Stimulated activated naive B cell treated with anti-CD40 and anti-IgM and Interleukin-4, amounts not matched to agents 10 μg/mL and 1 μg/mL and 100 μg/mL, for 72 hours (primary cell): Measurements from ENCODE around the gene HUS1.
"Not testable (repeated sequence)": the region's sequence is repeated elsewhere in the genome, so short reads cannot be mapped to it uniquely, and the experiment has no call there.

Experiments
- ATAC-seq, 2 donors: fragments of 150-1000 bp; cut with Tn5 transposase; replicated peaks; 2 replicates each; pipeline ENCODE4 v1.10.0; 2021; ENCODE audit warnings: moderate library complexity in 1 of 2
- DNase-seq: peaks from one replicate; pipeline ENCODE4 v3.0.0; 2021
- H3K27ac Mint-ChIP-seq: one replicate; pipeline ENCODE4 v1.8.0; 2022; ENCODE audit warnings: mild to moderate bottlenecking, mixed read lengths
- H3K27me3 Mint-ChIP-seq, 2 donors: one replicate each; pipeline ENCODE4 v1.8.0; 2022; ENCODE audit warnings: mixed read lengths in 2 of 2
- H3K36me3 Mint-ChIP-seq, 2 donors: one replicate each; pipeline ENCODE4 v1.8.0; 2022; ENCODE audit warnings: mixed read lengths in 2 of 2, mild to moderate bottlenecking in 1 of 2
- H3K4me1 Mint-ChIP-seq, 2 donors: one replicate each; pipeline ENCODE4 v1.8.0; 2022; ENCODE audit warnings: mixed read lengths in 2 of 2, mild to moderate bottlenecking in 1 of 2
- H3K4me3 Mint-ChIP-seq, 2 donors: one replicate each; pipeline ENCODE4 v1.8.0; 2022; ENCODE audit warnings: mild to moderate bottlenecking in 2 of 2, mixed read lengths in 2 of 2, moderate library complexity in 1 of 2
- H3K9me3 Mint-ChIP-seq, 2 donors: one replicate each; pipeline ENCODE4 v1.8.0; 2022; ENCODE audit warnings: mixed read lengths in 2 of 2, mild to moderate bottlenecking in 1 of 2

The HUS1 gene

DNA sequence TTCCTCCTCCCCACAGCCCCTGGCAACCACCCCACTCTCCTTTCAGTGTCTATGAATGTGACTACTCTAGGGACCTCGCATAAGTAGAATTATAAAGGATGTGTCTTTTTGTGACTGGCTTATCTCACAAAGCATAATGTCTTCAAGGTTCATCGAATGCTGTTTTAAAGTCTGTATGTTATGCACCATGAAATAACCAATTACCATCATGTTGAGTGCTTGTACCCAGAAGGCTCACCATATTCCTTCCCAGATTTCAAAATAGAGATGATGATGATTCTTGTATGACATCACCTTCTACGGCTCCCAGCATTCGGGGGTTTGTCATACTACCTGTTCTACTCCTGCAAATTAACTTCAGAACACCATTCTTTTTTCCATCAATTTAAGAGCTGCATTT is 43.1 kb downstream of the HUS1 start:
- ATAC-seq (no peak), DNase-seq (no peak)
- H3K36me3 Mint-ChIP-seq, result no peaks in the 10 kb centered on the region
- H3K4me3 Mint-ChIP-seq, result no peak overlapping the region
- H3K4me1 Mint-ChIP-seq, result peaks cover 39 to 43% of the 10 kb centered on the region in 2 donors
- no peak overlapping the region for H3K27ac Mint-ChIP-seq
- no peaks in the 10 kb centered on the region for H3K9me3 Mint-ChIP-seq
- H3K27me3 Mint-ChIP-seq, result peaks cover 10 to 32% of the 10 kb centered on the region in 2 donors

DNA sequence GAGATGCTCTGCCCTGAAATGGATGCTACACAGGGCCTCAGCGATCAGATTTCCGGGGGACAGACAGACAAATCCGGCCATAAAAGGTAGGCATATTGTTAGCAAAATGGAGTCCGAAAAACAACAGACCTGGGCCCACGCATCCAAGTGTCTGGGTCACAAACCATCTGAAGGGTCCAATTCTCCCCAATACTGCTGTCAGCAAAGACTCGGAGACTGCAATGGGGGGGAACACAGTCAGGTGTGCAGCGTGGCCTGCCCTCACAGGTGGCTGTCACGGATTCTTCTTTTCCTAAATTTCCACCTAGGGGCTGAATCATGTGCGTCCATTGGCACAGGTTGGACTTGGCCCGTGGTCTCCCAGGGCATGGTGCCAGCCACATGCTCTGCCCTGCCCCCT is 44.1 kb downstream of the HUS1 start:
- ATAC-seq (no peak), DNase-seq (no peak)
- H3K4me1 Mint-ChIP-seq, result peaks cover 41 to 50% of the 10 kb centered on the region in 2 donors
- peaks cover 14 to 34% of the 10 kb centered on the region in 2 donors for H3K27me3 Mint-ChIP-seq
- no peaks in the 10 kb centered on the region for H3K36me3 Mint-ChIP-seq
- H3K4me3 Mint-ChIP-seq, result no peak overlapping the region
- H3K9me3 Mint-ChIP-seq, result no peaks in the 10 kb centered on the region
- no peak overlapping the region for H3K27ac Mint-ChIP-seq

DNA sequence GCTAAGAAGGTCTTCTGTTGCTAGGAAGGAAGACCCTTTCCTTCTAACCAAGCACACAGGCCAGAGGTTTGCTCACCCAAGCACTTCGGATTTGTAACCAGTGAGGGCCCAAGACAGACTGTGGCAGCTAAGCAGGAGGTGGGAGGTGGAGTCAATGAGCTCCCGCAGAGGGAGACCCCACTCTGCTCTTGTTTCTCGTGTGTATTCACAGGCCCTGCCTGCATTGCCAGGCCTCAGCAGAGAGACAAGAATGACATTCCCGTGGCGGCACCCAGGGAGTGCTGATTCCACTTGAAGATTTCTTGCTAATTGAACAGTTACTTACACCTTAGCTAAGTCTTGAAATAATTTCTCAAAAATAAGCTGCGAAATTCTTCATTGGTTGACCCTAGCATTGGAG is 44.6 kb downstream of the HUS1 start:
- Mint-ChIP-seq H3K36me3 (no peaks in the 10 kb centered on the region), H3K4me3 (no peak overlapping the region), H3K4me1 (peaks cover 42 to 52% of the 10 kb centered on the region in 2 donors), H3K27me3 (peaks cover 14 to 29% of the 10 kb centered on the region in 2 donors), H3K27ac (no peak overlapping the region), H3K9me3 (no peaks in the 10 kb centered on the region)
- DNase-seq (no peak), ATAC-seq (no peak)

DNA sequence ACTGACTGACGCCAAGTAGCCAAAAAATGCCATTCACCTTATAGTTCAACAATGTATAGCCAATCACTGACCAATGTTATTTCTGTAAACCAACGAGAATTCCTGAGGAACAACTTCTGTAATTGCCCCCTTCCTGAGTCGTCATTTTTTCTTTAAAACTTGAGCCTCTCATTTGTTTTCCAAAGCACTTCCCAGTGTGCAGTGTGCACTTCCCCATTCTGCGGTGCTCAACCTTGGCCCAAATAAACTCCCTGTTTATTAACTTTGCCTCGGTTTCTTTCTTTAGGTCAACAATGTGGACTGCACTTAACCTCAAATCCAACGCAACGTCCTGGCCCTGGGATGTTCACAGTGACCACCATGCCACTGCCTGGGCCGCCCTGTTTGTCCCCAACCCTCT is 46.2 kb downstream of the HUS1 start:
- H3K9me3 Mint-ChIP-seq, result no peaks in the 10 kb centered on the region
- peaks cover 42 to 52% of the 10 kb centered on the region in 2 donors for H3K4me1 Mint-ChIP-seq
- peaks cover 14 to 27% of the 10 kb centered on the region in 2 donors for H3K27me3 Mint-ChIP-seq
- no peak overlapping the region for H3K4me3 Mint-ChIP-seq
- DNase-seq, result no peak
- H3K27ac Mint-ChIP-seq, result peak overlapping the region; percentile 57
- peaks cover 0 to 4% of the 10 kb centered on the region in 2 donors for H3K36me3 Mint-ChIP-seq
- ATAC-seq, result no peak

DNA sequence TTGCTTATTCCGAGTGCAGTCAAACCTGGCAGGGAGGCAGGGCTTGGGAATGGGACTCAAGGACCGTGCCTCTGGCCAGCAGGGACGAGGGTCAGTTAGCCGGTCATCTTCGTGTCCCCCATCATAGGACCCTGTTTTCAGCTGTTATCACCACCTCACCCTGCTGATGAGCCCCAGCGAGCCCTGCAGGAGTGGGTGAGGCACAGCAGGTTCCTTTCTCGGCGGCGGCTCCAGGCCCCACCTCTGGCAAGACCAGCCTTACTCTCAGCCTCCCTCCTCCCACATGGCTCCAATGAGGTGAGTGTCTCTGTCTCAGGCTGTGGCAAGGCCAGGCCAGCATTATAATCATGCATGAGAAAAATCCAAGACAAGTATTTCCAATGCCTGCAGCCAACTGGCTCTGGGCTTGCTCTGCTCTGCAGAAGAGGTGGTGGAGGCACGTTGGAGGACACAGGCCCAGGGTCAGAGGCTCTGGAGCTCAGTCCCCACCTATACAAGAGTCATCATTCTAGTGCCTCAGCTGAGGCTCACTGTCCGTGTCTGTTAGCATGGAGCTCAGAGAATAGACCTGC is 46.9 kb downstream of the HUS1 start:
- Mint-ChIP-seq H3K36me3 (peaks cover 0 to 4% of the 10 kb centered on the region in 2 donors), H3K27me3 (peaks cover 14 to 27% of the 10 kb centered on the region in 2 donors), H3K4me1 (peaks cover 38 to 52% of the 10 kb centered on the region in 2 donors), H3K9me3 (no peaks in the 10 kb centered on the region), H3K27ac (no peak overlapping the region), H3K4me3 (no peak overlapping the region)
- ATAC-seq (no peak), DNase-seq (no peak)

DNA sequence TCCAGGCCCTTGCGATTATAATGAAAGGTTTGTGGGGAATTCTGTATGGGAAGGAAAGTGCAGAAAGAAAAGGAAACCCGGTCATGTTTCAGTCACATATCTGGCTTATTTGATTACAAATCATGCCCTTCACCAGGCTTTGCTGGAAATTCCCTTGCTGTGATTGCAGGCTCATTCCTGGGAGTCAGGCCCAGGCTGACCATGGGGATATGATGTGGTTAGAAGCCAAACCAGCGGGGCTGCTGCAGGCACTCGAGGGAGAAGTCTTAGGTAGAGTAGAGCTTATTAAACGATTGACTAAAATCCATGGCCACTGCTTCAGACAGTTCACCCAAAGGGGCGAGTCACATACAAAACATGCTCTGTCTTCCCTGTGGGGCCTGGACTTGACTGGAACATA is 47.4 kb downstream of the HUS1 start:
- peaks cover 33 to 47% of the 10 kb centered on the region in 2 donors for H3K4me1 Mint-ChIP-seq
- H3K27ac Mint-ChIP-seq, result no peak overlapping the region
- H3K9me3 Mint-ChIP-seq, result no peaks in the 10 kb centered on the region
- DNase-seq, result no peak
- peaks cover 14 to 27% of the 10 kb centered on the region in 2 donors for H3K27me3 Mint-ChIP-seq
- no peak overlapping the region for H3K4me3 Mint-ChIP-seq
- peaks cover 0 to 4% of the 10 kb centered on the region in 2 donors for H3K36me3 Mint-ChIP-seq
- no peak for ATAC-seq

DNA sequence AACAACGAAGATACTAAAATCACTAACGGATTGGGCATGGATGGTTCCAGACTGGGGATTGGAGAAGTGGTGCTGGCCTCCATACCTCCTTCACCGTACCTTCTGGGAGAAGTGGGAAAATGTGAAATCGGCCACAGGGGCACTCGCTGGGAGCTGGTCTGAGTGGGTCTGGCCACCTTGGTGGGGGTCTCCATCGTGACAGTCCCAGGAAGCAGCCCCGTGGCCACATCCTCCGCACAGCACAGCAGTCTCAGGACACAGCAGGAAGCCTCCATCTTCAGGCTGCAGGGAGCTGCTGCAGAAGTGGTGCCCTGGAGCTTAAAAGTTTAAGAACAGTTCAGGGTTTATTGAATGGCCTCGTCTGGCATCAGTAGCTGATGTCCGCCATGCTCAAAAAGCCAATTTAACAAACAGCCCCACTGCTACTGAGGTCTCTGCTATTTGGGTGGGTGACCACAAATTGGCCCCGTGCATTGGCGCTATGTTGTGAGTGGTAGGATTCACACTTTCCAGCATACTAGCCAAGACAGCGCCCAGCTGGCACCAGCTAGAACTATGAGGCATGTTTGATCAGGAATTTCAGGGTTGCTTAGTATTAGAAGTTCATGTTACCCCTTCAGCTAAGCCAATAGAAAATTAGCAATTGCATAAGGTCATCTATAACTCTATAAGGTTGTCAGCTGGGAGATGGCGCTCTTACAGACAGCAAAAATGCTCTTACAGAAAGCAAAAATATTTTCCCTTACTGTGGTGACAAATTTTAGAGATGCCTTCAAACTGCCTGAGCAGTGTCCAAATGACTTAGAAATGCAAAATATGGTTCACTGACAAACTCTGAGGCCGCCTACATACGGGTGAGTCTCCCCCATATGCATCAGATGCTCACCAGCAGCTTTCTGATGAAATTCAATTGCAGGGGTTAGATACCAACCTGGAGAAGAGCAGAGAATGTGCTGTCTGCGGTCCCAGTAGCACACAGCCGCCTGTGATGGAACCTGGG is 48.1 kb downstream of the HUS1 start:
- DNase-seq, result no peak
- Mint-ChIP-seq H3K9me3 (peaks cover 2 to 4% of the 10 kb centered on the region in 2 donors), H3K27ac (no peak overlapping the region), H3K27me3 (peaks cover 16 to 24% of the 10 kb centered on the region in 2 donors), H3K4me3 (no peak overlapping the region), H3K4me1 (peaks cover 29 to 45% of the 10 kb centered on the region in 2 donors), H3K36me3 (peaks cover 4 to 5% of the 10 kb centered on the region in 2 donors)
- no peak for ATAC-seq

DNA sequence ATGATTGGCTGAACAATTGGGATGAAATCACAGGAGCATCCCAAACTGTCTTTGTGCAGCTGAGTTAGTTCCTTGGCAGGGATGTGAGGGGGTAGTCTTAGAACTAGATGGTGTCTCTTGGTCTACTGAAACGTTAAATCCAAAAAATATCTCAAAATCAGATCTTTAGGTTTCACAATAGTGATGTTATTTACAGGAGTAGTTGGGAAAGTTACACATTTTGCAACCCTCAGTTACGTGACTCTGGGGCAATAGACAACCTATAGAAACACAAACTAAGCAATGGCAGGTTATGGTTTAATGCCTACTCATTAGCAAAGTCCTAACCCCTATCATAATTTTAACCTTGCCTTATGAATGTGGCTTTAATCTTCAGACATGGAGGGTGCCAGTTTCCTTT is 55.1 kb downstream of the HUS1 start:
- Mint-ChIP-seq H3K4me3 (no peak overlapping the region), H3K36me3 (peaks cover 6 to 28% of the 10 kb centered on the region in 2 donors), H3K9me3 (peaks cover 11 to 14% of the 10 kb centered on the region in 2 donors), H3K27ac (no peak overlapping the region), H3K27me3 (peaks cover 2 to 7% of the 10 kb centered on the region in 2 donors), H3K4me1 (peaks cover 13 to 25% of the 10 kb centered on the region in 2 donors)
- no peak for DNase-seq
- ATAC-seq, result no peak

DNA sequence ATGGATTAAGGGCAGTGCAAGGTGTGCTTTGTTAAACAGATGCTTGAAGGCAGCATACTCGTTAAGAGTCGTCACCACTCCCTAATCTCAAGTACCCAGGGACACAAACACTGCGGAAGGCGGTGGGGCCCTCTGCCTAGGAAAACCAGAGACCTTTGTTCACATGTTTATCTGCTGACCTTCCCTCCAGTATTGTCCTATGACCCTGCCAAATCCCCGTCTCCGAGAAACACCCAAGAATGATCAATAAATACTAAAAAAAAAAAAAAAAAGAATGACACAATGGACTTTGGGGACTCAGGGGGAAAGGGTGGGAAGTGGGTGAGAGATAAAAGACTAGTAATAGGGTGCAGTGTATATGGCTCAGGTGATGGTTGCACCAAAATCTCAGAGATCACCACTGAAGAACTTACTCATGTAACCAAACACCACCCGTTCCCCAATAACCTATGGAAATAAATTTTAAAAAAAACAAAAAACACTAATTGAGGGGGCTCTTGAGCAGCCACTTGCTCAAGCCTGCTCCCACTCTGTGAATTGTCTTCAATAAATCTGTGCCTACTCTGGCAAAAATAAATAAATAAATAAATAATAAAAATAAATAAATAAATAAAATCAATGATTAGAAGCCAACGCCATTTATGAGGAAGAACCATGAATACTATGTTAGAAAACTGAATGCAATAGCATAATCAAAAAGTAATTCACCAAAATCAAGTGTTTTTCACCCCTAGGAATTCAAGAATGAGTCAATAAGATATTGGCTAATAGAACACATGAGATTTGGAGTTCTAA is 56.1 kb downstream of the HUS1 start:
- not testable (repeated sequence) for H3K4me3 Mint-ChIP-seq, ATAC-seq, H3K27ac Mint-ChIP-seq

DNA sequence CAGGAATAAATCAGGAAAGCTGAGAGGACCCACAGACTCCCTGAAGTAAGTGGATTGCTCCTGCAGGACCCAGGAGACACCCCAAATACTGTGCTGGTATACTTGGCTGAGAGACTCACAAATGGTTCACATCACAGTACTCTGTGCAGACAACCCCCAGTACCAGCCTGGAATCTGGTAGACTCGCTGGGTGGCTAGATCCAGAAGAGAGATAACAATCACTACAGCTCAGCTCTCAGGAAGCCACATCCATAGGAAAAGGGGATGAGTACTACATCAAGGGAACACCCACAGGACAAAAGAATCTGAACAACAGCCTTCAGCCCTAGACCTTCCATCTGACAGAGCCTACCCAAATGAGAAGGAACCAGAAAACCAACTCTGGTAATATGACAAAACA is 62.9 kb downstream of the HUS1 start:
- not testable (repeated sequence) for H3K4me3 Mint-ChIP-seq, DNase-seq, H3K4me1 Mint-ChIP-seq, ATAC-seq, H3K27ac Mint-ChIP-seq, H3K9me3 Mint-ChIP-seq
- peaks cover 2 to 19% of the 10 kb centered on the region in 2 donors for H3K36me3 Mint-ChIP-seq
- H3K27me3 Mint-ChIP-seq, result peaks cover 29 to 35% of the 10 kb centered on the region in 2 donors

More for the DNA sequence above, 56.1 kb downstream of the HUS1 start:
- Mint-ChIP-seq H3K9me3 (peaks cover 11 to 14% of the 10 kb centered on the region in 2 donors), H3K36me3 (peaks cover 5 to 28% of the 10 kb centered on the region in 2 donors), H3K27me3 (peaks cover 7 to 10% of the 10 kb centered on the region in 2 donors), H3K4me1 (peaks cover 5 to 21% of the 10 kb centered on the region in 2 donors)
- not testable (repeated sequence) for DNase-seq

DNA sequence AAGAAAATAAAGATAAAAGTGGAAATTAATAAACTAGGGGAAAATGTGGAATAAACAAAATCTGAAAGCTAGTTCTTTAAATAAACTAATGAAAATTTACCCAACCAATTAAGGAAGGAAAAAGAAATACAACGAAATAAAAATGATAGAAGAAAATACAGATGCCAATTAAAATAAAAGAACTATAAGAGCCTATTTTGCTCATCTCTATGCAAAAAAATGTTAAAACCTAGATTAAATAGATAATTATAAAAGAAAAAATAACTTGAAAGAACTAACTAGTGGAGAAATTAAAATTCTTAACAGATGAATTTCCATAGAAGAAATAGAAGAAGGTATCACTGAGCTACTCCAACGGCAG is 63.8 kb downstream of the HUS1 start:
- ATAC-seq (no peak), DNase-seq (no peak)
- peaks cover 2 to 16% of the 10 kb centered on the region in 2 donors for H3K36me3 Mint-ChIP-seq
- no peak overlapping the region for H3K4me3 Mint-ChIP-seq
- peaks cover 0 to 6% of the 10 kb centered on the region in 2 donors for H3K4me1 Mint-ChIP-seq
- H3K27me3 Mint-ChIP-seq, result peaks cover 30 to 35% of the 10 kb centered on the region in 2 donors
- peaks cover 3 to 4% of the 10 kb centered on the region in 2 donors for H3K9me3 Mint-ChIP-seq
- H3K27ac Mint-ChIP-seq, result no peak overlapping the region

DNA sequence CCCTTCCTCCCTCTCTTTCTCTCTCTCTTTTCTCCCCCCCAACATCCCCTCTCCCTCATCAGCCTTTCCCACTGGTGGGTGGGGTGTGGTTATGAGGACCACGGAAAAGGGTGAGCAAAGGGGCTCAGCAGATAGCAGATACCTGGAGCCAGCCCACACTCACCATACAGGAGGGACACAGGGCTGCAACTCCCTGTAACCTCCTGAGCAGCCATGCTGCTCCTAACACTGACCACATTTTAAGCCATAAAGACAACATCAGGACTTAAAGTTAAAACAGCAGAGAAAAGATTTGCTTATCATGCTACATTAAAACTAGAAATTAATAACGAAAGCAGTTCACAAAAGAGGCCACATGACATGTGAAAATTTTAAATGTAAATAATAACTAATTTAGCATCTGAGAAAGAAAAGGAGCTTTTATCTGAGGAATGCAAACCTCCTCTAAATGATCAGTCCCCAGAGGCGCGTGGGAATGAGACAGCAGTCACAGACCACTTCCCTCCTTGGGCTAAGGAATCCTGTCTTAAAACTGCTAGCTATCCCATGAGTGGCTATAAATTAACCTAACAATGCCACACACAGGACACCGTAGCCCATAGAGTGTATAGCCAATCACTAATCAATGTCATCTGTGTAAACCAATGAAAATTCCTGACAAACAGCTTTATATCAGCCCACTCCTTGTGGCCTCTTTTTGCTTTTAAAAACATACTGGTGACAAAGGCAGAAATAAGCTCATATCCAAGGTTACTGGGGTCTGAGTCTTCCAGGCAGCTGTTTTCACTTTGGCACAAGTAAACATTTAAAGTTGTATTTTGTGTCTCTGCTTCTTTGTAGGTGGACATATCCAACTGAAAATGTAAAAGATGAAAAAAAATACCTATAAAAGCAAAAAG is 64.4 kb downstream of the HUS1 start:
- peaks cover 2 to 10% of the 10 kb centered on the region in 2 donors for H3K36me3 Mint-ChIP-seq
- ATAC-seq (no peak), DNase-seq (no peak)
- no peak overlapping the region for H3K27ac Mint-ChIP-seq
- H3K9me3 Mint-ChIP-seq, result peaks cover under 1 to 1% of the 10 kb centered on the region in 2 donors
- no peak overlapping the region for H3K4me3 Mint-ChIP-seq
- H3K27me3 Mint-ChIP-seq, result peaks cover 30 to 35% of the 10 kb centered on the region in 2 donors
- peaks cover 0 to 6% of the 10 kb centered on the region in 2 donors for H3K4me1 Mint-ChIP-seq
